GM12873 (cell line): ENCODE measurements around the gene SHF.

ENCODE experiments used
- TF ChIP-seq, protein P1 (sequence below): IDR thresholded peaks from 2 replicates; pipeline ENCODE4 v1.5.1; 2012; ENCODE audit warnings: low read depth, mild to moderate bottlenecking, moderate library complexity, low read length, control low read depth; ENCODE audit not compliant: insufficient read depth; ENCODE audit errors: missing control alignments

SHF gene

DNA sequence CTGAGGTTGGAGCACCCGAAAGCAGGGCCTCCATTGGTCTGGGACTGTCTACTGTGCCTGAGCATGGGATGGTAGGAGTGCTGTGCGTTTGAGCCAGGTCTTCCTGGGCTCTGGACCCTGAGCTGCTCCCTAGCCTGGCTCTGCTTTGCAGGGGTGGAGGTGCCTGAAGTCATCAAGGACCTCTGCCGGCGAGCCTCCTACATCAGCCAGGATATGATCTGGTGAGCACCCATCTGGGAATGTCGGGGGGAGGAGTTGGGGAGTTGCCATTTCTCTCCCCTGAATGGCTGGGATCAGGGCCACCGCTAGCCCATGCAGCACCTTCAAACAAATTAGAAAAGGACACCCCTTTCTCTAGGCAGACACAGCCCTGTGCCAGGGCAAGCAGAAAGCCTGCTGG, 37.3 kb downstream of the SHF start:
- TF ChIP-seq, protein P1, sequence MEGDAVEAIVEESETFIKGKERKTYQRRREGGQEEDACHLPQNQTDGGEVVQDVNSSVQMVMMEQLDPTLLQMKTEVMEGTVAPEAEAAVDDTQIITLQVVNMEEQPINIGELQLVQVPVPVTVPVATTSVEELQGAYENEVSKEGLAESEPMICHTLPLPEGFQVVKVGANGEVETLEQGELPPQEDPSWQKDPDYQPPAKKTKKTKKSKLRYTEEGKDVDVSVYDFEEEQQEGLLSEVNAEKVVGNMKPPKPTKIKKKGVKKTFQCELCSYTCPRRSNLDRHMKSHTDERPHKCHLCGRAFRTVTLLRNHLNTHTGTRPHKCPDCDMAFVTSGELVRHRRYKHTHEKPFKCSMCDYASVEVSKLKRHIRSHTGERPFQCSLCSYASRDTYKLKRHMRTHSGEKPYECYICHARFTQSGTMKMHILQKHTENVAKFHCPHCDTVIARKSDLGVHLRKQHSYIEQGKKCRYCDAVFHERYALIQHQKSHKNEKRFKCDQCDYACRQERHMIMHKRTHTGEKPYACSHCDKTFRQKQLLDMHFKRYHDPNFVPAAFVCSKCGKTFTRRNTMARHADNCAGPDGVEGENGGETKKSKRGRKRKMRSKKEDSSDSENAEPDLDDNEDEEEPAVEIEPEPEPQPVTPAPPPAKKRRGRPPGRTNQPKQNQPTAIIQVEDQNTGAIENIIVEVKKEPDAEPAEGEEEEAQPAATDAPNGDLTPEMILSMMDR = no peak

DNA sequence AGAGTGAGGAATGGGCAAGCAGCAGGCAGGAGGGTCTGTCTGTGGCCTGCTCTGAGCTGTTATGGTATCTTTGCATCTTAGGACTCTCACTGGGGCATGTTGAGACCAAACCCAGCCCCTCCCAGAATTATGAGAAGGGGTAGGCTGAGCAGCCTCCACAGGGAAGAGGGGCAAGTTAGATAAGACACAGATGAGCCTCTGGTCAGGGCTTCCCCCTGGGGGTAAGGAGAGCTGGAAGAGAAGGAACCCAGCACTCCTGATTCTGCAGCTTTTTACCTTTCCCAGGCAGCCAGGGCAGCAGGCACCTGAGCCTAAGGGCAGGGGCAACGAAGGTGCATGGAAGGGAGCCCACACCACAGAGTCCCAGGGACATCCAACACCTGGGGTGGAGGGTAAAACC, 38.7 kb downstream of the SHF start:
- TF ChIP-seq, protein P1 = no peak

DNA sequence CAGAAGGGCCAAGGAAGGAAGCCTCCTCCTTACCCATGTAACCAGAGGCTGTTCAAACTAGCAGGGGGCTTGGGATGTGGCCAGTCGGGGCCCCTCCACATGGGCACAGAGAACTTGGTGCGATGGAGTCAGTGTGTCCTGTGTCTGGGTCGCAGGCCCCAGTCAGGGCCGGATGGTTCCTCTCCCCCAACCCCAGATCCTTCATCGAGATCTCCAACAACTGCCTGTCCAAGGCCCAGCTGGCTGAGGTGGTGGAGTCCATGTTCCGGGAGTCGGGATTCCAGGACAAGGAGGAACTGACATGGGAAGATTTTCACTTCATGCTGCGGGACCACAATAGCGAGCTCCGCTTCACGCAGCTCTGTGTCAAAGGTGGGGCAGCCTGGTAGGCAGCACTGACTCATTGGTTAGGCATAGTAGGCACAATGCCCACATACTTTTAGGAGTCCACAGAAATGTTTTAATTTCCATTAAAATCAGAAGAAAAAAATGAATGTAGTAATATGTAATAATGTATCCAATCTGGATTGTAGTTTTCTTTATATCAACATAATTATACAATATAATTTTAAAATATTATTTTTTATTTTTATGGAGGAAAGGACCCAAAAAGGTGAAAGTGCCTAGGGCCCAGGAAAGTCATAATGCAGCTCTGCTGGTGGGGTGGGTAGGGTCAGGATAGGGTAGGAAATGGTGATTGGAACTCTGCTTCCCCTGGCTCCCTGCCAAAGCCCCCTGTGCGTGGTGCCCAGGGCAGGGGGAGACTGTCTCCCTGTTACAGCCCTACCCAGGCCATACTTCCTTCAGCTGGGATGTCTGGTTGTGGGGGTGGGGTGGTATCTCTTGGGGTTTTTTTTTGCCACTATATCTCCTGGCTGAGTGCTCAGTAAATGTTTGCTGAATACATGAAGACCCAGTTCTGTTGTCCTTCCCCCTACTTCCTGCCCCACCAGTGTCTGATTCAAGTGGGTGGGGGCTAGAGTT, 39.4 kb downstream of the SHF start:
- TF ChIP-seq, protein P1 = no peak

DNA sequence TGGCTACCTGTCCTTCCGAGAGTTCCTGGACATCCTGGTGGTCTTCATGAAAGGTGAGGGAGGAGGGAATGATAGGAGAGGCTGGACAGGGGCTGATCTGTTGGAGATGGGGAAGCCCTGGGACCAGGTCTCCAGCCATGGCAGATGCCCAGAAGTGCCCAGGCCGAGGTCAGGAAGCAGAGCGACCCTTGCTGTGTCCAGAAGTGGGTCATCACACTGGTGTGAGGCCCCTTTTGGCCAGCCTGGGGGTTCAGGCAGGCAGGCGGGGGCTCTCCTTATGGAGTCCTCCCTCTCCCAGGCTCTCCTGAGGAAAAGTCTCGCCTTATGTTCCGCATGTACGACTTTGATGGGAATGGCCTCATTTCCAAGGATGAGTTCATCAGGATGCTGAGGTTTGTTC, 40.2 kb downstream of the SHF start:
- TF ChIP-seq, protein P1 = no peak

DNA sequence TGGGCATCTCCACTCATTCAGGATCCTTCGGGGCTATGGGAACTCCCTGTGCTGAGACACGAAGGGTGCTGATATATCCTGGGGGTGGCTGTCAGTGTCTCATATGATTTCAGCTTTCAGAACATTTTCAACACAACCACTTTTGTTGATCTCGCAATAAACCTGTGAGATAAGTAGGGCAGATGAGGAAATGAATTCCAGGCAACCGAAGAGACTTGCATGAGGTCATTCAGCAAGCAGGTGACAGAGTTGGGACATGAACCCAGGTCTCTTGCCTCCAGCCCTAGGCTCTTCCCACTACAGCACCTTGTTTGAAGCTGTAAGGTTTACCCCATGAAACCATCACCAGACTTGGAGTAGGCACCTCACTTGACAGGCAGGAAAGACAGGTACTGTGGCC, 41.4 kb downstream of the SHF start:
- TF ChIP-seq, protein P1 = no peak

DNA sequence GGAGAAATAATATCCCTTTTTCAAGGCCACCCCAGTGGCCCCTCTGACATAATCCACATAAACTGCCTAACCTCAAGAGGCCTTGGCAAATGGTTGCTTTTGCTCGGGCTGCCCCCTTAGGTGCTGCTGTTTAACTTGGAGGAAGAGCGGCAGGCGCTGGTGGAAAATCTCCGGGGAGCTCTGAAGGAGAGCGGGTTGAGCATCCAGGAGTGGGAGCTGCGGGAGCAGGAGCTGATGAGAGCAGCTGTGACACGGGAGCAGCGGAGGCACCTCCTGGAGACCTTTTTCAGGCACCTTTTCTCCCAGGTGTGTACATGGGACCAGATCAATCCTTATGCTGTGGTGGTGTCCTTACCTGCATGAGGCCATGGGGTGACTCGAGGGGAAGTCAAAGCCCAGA, 43.0 kb downstream of the SHF start:
- TF ChIP-seq, protein P1 = no peak

DNA sequence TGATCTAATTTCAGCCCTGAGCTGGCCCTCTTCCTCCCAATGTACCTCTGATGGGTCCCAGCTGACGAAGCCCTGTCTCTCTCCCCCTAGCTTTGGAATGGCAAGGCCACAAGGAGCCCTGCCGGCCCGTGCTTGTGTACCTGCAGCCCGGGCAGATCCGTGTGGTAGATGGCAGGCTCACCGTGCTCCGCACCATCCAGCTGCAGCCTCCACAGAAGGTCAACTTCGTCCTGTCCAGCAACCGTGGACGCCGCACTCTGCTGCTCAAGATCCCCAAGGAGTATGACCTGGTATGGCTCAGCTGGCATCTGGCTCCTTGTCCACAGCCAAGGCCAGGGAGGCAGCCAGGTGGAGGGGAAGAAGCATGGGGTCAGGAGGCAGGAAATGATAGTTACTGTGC, 43.8 kb downstream of the SHF start:
- TF ChIP-seq, protein P1 = no peak
